HL-60 (cell line): ENCODE data around the gene SNAI1.

Experiments
- DNase-seq, 2 experiments: peaks; one replicate each; pipeline ENCODE4 v3.0.0-alpha.2; 2010 to 2020; ENCODE audit warnings: low read depth in 1 of 2, low spot score in 1 of 2
- H3K27ac ChIP-seq: fragments of 250-450 bp; sonication (Bioruptor Pico); replicated peaks from 2 replicates; pipeline ENCODE4 v1.5.1; 2020; ENCODE audit warnings: mild to moderate bottlenecking, moderate library complexity
- H3K27me3 ChIP-seq: fragments of 250-450 bp; sonication (Bioruptor Pico); 2 replicates; pipeline ENCODE4 v1.5.1; 2021; ENCODE audit warnings: mild to moderate bottlenecking, moderate library complexity; ENCODE audit not compliant: insufficient read depth, poor library complexity, severe bottlenecking
- H3K4me3 ChIP-seq: replicated peaks from 2 replicates; pipeline ENCODE4 v1.5.1; 2011; ENCODE audit warnings: mild to moderate bottlenecking, control low read depth, low read length; ENCODE audit not compliant: insufficient read depth
- GABPA ChIP-seq: IDR thresholded peaks from 2 replicates; pipeline ENCODE4 v1.6.1; 2012; ENCODE audit warnings: low read depth
- POLR2AphosphoS5 ChIP-seq: IDR thresholded peaks from 2 replicates; pipeline ENCODE4 v1.6.1; 2012; ENCODE audit warnings: low read depth
- SPI1 ChIP-seq: IDR thresholded peaks from 2 replicates; pipeline ENCODE4 v1.6.1; 2012; ENCODE audit warnings: low read depth, mild to moderate bottlenecking, borderline replicate concordance
- TF ChIP-seq, protein P1 (sequence below): IDR thresholded peaks from one replicate; pipeline ENCODE4 v1.5.1; 2011; ENCODE audit warnings: low read length, control low read depth, inconsistent platforms; ENCODE audit not compliant: insufficient read depth
- TF ChIP-seq, protein P2 (sequence below): IDR thresholded peaks from 2 replicates; pipeline ENCODE4 v1.6.1; 2012; ENCODE audit warnings: low read depth; ENCODE audit not compliant: insufficient replicate concordance

Gene SNAI1

DNA sequence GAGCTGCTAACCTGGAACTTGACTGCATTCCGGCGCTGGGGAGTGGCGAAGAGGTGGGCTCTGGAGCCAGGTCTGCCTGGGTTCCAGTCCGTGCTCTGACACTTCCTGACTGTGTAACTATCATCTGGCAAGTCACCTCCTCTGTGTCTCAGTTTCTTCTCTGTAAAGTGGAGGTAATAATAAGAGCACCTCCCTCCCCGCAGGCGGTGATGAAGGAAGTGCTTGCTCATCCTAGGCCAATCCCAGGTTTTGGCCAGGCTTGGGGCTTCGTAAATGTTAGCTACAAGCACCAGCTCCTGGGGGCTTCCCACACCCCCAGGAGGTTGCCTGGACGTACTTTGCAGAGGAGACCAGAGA lies 32.8 kb downstream of the SNAI1 start:
- TF ChIP-seq POLR2AphosphoS5 (no peak), GABPA (no peak), SPI1 (no peak)
- TF ChIP-seq, protein P1, sequence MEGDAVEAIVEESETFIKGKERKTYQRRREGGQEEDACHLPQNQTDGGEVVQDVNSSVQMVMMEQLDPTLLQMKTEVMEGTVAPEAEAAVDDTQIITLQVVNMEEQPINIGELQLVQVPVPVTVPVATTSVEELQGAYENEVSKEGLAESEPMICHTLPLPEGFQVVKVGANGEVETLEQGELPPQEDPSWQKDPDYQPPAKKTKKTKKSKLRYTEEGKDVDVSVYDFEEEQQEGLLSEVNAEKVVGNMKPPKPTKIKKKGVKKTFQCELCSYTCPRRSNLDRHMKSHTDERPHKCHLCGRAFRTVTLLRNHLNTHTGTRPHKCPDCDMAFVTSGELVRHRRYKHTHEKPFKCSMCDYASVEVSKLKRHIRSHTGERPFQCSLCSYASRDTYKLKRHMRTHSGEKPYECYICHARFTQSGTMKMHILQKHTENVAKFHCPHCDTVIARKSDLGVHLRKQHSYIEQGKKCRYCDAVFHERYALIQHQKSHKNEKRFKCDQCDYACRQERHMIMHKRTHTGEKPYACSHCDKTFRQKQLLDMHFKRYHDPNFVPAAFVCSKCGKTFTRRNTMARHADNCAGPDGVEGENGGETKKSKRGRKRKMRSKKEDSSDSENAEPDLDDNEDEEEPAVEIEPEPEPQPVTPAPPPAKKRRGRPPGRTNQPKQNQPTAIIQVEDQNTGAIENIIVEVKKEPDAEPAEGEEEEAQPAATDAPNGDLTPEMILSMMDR: no peak
- TF ChIP-seq, protein P2, sequence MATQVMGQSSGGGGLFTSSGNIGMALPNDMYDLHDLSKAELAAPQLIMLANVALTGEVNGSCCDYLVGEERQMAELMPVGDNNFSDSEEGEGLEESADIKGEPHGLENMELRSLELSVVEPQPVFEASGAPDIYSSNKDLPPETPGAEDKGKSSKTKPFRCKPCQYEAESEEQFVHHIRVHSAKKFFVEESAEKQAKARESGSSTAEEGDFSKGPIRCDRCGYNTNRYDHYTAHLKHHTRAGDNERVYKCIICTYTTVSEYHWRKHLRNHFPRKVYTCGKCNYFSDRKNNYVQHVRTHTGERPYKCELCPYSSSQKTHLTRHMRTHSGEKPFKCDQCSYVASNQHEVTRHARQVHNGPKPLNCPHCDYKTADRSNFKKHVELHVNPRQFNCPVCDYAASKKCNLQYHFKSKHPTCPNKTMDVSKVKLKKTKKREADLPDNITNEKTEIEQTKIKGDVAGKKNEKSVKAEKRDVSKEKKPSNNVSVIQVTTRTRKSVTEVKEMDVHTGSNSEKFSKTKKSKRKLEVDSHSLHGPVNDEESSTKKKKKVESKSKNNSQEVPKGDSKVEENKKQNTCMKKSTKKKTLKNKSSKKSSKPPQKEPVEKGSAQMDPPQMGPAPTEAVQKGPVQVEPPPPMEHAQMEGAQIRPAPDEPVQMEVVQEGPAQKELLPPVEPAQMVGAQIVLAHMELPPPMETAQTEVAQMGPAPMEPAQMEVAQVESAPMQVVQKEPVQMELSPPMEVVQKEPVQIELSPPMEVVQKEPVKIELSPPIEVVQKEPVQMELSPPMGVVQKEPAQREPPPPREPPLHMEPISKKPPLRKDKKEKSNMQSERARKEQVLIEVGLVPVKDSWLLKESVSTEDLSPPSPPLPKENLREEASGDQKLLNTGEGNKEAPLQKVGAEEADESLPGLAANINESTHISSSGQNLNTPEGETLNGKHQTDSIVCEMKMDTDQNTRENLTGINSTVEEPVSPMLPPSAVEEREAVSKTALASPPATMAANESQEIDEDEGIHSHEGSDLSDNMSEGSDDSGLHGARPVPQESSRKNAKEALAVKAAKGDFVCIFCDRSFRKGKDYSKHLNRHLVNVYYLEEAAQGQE: no peak
- no peak overlapping the region for H3K4me3 ChIP-seq
- H3K27ac ChIP-seq: no peak overlapping the region

DNA sequence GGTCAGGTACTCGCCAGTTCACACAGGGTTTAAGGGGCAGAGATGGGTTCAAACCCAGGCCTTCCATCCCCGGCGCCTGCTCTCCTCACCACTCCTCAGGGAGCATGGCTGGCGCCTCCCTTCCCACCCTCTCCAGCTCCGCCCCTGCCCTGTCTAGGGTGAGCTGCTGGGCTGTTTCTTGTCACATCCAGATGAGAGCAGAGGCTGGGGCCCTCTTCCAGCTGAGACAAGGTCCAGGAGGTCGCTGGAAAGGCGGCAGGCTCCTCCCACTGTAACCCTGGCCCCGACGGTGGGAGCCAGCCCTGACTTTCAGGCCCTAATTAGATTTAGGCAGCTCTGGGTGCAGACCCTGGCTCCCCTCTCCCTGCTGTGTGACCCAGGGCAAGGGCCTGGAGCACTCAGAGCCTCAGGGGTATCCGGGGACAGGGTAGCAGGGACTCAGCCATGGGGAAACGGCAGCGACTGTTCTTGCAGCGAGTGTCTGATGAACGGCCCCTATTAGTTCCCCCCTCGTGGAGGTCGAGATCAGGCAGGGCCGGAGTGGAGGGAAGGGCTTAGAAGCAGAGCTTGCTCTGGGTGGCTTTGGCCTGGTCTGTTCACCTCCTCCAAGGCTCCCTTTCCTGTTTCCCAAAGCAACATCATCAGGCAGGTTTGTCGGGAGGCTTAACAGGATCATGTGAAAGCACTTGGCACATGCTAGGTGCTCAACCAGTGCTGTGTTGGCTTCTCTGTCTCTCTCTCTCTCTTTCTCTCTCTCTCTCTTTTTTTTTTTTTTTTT lies 33.4 kb downstream of the SNAI1 start:
- no peak overlapping the region for H3K4me3 ChIP-seq
- H3K27ac ChIP-seq: no peak overlapping the region
- DNase-seq: no peak
- TF ChIP-seq SPI1: no peak
- no peak for TF ChIP-seq GABPA
- TF ChIP-seq, protein P2: no peak
- TF ChIP-seq POLR2AphosphoS5: no peak
- TF ChIP-seq, protein P1: no peak
- H3K27me3 ChIP-seq: no peaks in the 10 kb centered on the region

More for the DNA sequence above, 32.8 kb downstream of the SNAI1 start:
- no peak for DNase-seq
- no peaks in the 10 kb centered on the region for H3K27me3 ChIP-seq

DNA sequence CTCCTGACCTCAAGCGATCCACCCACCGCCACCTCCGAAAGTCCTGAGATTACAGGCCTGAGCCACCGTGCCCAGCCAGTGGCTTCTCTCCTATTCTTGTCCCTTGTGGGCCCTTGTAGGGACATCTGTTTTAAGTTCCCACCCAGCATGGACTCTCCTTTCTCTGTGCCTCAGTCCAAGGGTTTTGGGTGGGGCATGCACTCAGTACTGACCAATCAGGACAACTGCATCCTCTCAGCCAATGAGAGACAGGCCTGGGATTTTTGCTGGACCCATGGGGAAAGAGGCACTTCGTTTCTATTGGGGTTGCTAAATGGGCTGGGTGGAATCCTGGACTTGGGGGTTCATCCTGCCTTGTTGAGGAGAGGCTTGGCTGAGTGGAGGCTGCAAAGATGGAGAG lies 34.4 kb downstream of the SNAI1 start:
- no peak for DNase-seq

More for the DNA sequence above, 34.4 kb downstream of the SNAI1 start:
- Histone ChIP-seq H3K27me3 (no peaks in the 10 kb centered on the region), H3K4me3 (no peak overlapping the region), H3K27ac (no peak overlapping the region)
- TF ChIP-seq, protein P2: no peak
- TF ChIP-seq POLR2AphosphoS5 (no peak), SPI1 (no peak), GABPA (no peak)
- TF ChIP-seq, protein P1: no peak
